ENCODE measurements around the gene POMT2.

DNA sequence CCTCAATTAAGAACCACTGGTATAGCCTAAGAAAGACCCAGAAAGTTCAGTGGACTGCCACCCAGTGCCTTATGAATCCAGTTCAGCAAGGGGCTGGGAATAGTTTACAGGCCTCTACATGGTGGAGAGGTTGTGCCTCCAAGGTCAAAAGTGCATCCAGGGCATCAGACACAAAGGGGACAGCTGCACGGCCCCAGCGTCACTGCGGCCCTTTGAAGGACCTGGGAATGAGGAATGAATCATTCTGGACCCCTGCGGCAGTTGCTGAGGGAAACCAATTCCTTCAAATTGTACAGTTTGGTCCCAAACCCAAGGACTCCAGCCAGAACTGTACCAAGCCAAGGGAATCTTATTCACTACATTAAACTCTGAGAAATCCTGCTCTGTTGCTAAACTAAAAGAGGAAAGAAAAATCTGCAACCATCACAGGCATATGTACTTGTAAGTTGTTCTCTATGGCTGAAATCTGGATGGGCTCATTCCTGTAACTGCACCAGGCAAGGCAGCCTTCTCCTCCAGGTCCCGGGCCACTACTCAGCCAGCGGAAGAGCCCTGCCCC lies 38.8 kb downstream of the POMT2 start:
- TF ChIP-seq, protein P1, sequence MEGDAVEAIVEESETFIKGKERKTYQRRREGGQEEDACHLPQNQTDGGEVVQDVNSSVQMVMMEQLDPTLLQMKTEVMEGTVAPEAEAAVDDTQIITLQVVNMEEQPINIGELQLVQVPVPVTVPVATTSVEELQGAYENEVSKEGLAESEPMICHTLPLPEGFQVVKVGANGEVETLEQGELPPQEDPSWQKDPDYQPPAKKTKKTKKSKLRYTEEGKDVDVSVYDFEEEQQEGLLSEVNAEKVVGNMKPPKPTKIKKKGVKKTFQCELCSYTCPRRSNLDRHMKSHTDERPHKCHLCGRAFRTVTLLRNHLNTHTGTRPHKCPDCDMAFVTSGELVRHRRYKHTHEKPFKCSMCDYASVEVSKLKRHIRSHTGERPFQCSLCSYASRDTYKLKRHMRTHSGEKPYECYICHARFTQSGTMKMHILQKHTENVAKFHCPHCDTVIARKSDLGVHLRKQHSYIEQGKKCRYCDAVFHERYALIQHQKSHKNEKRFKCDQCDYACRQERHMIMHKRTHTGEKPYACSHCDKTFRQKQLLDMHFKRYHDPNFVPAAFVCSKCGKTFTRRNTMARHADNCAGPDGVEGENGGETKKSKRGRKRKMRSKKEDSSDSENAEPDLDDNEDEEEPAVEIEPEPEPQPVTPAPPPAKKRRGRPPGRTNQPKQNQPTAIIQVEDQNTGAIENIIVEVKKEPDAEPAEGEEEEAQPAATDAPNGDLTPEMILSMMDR (conservative IDR thresholded peaks at IDR 0.05 in 1 of 2, IDR thresholded peaks at IDR 0.05 in 1 of 2; ENCODE audit: low read depth in 1 of 2, low read length in 2 of 2): no peak
- no peak for TF ChIP-seq EZH2 (IDR thresholded peaks at IDR 0.05; ENCODE audit: low read length, missing control alignments)
